A549 (cell line): ENCODE data around the gene FAM240A. TPM values are rescaled to one million over a fixed set of nuclear protein-coding genes. Genes with fewer than 3 reads are reported as not detected.

Source experiments
- ATAC-seq, 2 experiments: fragments of 200-7000 bp in 1 of 2; fragments of >200 bp in 1 of 2; cut with Nextera tagmentation in 1 of 2; cut with Tn5 transposase in 1 of 2; 3 replicates each; pipeline versions ENCODE4 v1.8.0 to v1.9.1; 2018 to 2020; ENCODE audit warnings: mild to moderate bottlenecking in 1 of 2, moderate library complexity in 1 of 2
- CTCF ChIA-PET: fragments of 300-600 bp; sonication (Branson Sonifier 250); formaldehyde crosslinking; extraction: SDS; loops from one replicate; lab custom pipeline; 2021; ENCODE audit warnings: antibody characterized with exemption, inconsistent platforms; lab: Yijun Ruan, JAX
- POLR2A ChIA-PET: fragments of 350-600 bp; formaldehyde crosslinking; extraction: SDS; loops from one replicate; lab custom pipeline; 2021; ENCODE audit warnings: antibody characterized with exemption, inconsistent platforms; lab: Yijun Ruan, JAX
- DNase-seq, 2 experiments: peaks; one replicate each; pipeline versions ENCODE4 v3.0.0 to v3.0.0-alpha.2; 2011 to 2016; ENCODE audit warnings: low read depth in 1 of 2, low spot score in 1 of 2
- FAIRE-seq: peaks from 2 replicates; lab custom pipeline; 2011; peaks lifted over from hg19 to GRCh38; lab: Jason Lieb, UNC
- H3K27ac ChIP-seq, 2 experiments: fragments of >200 bp; sonication (Bioruptor Twin); formaldehyde crosslinking; 3 replicates each; pipeline ENCODE4 v1.5.1; 2016 to 2017
- H3K4me1 ChIP-seq: fragments of >200 bp; sonication (Bioruptor Twin); formaldehyde crosslinking; 3 replicates; pipeline ENCODE4 v1.6.1; 2016
- H3K4me2 ChIP-seq: fragments of >200 bp; sonication (Bioruptor Twin); formaldehyde crosslinking; 3 replicates; pipeline ENCODE4 v1.6.1; 2016
- H3K4me3 ChIP-seq: fragments of >200 bp; sonication (Bioruptor Twin); formaldehyde crosslinking; 3 replicates; pipeline ENCODE4 v1.5.1; 2016
- H3K9me3 ChIP-seq: fragments of >200 bp; sonication (Bioruptor Twin); formaldehyde crosslinking; 3 replicates; pipeline ENCODE4 v1.6.1; 2016
- BHLHE40 ChIP-seq: IDR thresholded peaks from 2 replicates; pipeline ENCODE4 v1.6.1; 2012; ENCODE audit warnings: low read depth, low read length, inconsistent platforms
- CEBPB ChIP-seq, 2 experiments: fragments of >200 bp in 1 of 2; sonication (Bioruptor Twin) in 1 of 2; formaldehyde crosslinking in 1 of 2; IDR thresholded peaks; 2 replicates each; pipeline ENCODE4 v1.6.1; 2012 to 2016
- EHF ChIP-seq: fragments of 250-450 bp; sonication (Bioruptor Pico); IDR thresholded peaks from 2 replicates; pipeline ENCODE4 v1.5.0; 2020; ENCODE audit warnings: mild to moderate bottlenecking
- EHMT2 ChIP-seq: fragments of 200-600 bp; sonication (generic); IDR thresholded peaks from 2 replicates; pipeline ENCODE4 v1.6.1; 2016; ENCODE audit warnings: antibody characterized with exemption, low read depth, mild to moderate bottlenecking, moderate library complexity
- HEYL ChIP-seq: fragments of 250-450 bp; sonication (Bioruptor Pico); IDR thresholded peaks from 2 replicates; pipeline ENCODE4 v1.8.0; 2021; ENCODE audit warnings: mild to moderate bottlenecking, moderate library complexity
- JUNB ChIP-seq: fragments of >200 bp; sonication (Bioruptor Twin); formaldehyde crosslinking; IDR thresholded peaks from 2 replicates; pipeline ENCODE4 v1.6.1; 2016
- KDM1A ChIP-seq: fragments of 200-600 bp; sonication (generic); IDR thresholded peaks from 2 replicates; pipeline ENCODE4 v1.6.1; 2016; ENCODE audit warnings: low read depth, mild to moderate bottlenecking
- KDM5A ChIP-seq: fragments of 200-600 bp; sonication (generic); IDR thresholded peaks from 2 replicates; pipeline ENCODE4 v1.6.1; 2016; ENCODE audit warnings: antibody characterized with exemption, mild to moderate bottlenecking
- POLR2A ChIP-seq: IDR thresholded peaks from 2 replicates; pipeline ENCODE4 v1.6.1; 2012; ENCODE audit warnings: mild to moderate bottlenecking, low read length
- RAD21 ChIP-seq, 2 experiments: fragments of >200 bp in 1 of 2; sonication (Bioruptor Twin) in 1 of 2; formaldehyde crosslinking in 1 of 2; IDR thresholded peaks in 1 of 2; conservative IDR thresholded peaks in 1 of 2; 2 replicates in 1 of 2; 3 replicates in 1 of 2; pipeline ENCODE4 v1.6.1; 2012 to 2018; ENCODE audit warnings: inconsistent platforms in 1 of 2
- RARB ChIP-seq: fragments of 250-450 bp; sonication (Bioruptor Pico); IDR thresholded peaks from 2 replicates; pipeline ENCODE4 v1.8.0; 2021; ENCODE audit warnings: mild to moderate bottlenecking, moderate library complexity
- RCOR1 ChIP-seq: fragments of 150-350 bp; IDR thresholded peaks from 2 replicates; pipeline ENCODE4 v1.6.1; 2014; ENCODE audit warnings: antibody characterized with exemption, low read length, low read depth
- RFX5 ChIP-seq: fragments of 450-650 bp; IDR thresholded peaks from 2 replicates; pipeline ENCODE4 v1.7.1; 2014; ENCODE audit warnings: antibody characterized with exemption, mild to moderate bottlenecking, moderate library complexity
- SREBF2 ChIP-seq: fragments of 450-650 bp; IDR thresholded peaks from 2 replicates; pipeline ENCODE4 v1.6.1; 2014; ENCODE audit warnings: mild to moderate bottlenecking, moderate library complexity
- TFCP2L1 ChIP-seq: fragments of 250-450 bp; sonication (Bioruptor Pico); IDR thresholded peaks from 2 replicates; pipeline ENCODE4 v1.5.0; 2021; ENCODE audit warnings: mild to moderate bottlenecking
- ZC3H11A ChIP-seq: fragments of 450-650 bp; IDR thresholded peaks from 2 replicates; pipeline ENCODE4 v1.6.1; 2014; ENCODE audit warnings: antibody characterized with exemption, mild to moderate bottlenecking
- WGBS: methylation state at CpG from one replicate; pipeline ENCODE4 v1.1.6; 2017; ENCODE audit errors: missing lambda C conversion rate; 5-methylcytosine and 5-hydroxymethylcytosine counted together
- polyA plus RNA-seq, 4 experiments: library from polyadenylated mRNA; depleted of rRNA in 3 of 4; stranded (reverse); fragments of >200 nt; fragmentation: RNase III in 1 of 4; extraction: RNeasy Plus Mini Kit Qiagen cat#74134 plus additional on column Dnase treatment in 1 of 4; gene quantifications; 2 replicates in 3 of 4; 3 replicates in 1 of 4; pipeline ENCODE4 v1.2.3, GENCODE V29; 2011 to 2017
- TF ChIP-seq, protein P1 (sequence below): fragments of >200 bp; sonication (Bioruptor Twin); formaldehyde crosslinking; IDR thresholded peaks from 3 replicates; pipeline ENCODE4 v1.6.1; 2016
- TF ChIP-seq, protein P2 (sequence below): fragments of 150-350 bp; IDR thresholded peaks from 2 replicates; pipeline ENCODE4 v1.6.1; 2014; ENCODE audit warnings: low read depth, mild to moderate bottlenecking, low read length
- TF ChIP-seq, protein P3 (sequence below): fragments of 250-450 bp; sonication (Bioruptor Pico); IDR thresholded peaks from 2 replicates; pipeline ENCODE4 v1.5.0; 2021; ENCODE audit warnings: mild to moderate bottlenecking, moderate library complexity, borderline replicate concordance
- TF ChIP-seq, protein P4 (sequence below): IDR thresholded peaks from 2 replicates; pipeline ENCODE4 v1.6.1; 2012
- TF ChIP-seq, protein P5 (sequence below): fragments of 250-450 bp; sonication (Bioruptor Pico); IDR thresholded peaks from 2 replicates; pipeline ENCODE4 v1.5.0; 2020; ENCODE audit warnings: low read depth, mild to moderate bottlenecking, moderate library complexity
- TF ChIP-seq, protein P6 (sequence below): fragments of >200 bp; sonication (Bioruptor Twin); formaldehyde crosslinking; IDR thresholded peaks from 3 replicates; pipeline ENCODE4 v1.5.1; 2016

FAM240A gene
- polyA plus RNA-seq, 2 of the 4 experiments (the other 2 are of a cell fraction): not detected

DNA sequence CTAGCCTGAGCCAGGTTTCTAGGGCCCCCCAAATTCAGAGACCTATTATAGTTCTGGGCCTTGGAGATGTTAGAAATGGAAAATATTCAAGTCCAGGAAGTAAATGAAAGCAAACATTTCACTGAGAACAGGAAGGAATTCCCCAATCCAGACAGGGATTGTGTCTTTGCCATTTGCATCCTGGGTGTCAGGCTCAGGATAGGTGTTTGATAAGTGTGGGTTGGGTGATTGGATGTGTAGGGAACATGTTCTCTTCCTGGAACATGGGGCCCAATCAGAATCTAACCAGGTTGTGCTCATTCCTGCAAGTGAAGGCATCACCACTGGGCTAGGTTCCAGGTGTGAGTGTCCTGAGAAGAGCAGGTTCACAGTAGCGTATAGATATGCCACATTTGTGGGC lies 31.6 kb upstream of the FAM240A start:
- CTCF ChIA-PET: no interaction called here
- POLR2A ChIA-PET: no interaction called here
- no peak for TF ChIP-seq EHF (CRISPR knock-in tag)
- TF ChIP-seq CEBPB (IDR thresholded peaks at IDR 0.05): no peak
- TF ChIP-seq, protein P1, sequence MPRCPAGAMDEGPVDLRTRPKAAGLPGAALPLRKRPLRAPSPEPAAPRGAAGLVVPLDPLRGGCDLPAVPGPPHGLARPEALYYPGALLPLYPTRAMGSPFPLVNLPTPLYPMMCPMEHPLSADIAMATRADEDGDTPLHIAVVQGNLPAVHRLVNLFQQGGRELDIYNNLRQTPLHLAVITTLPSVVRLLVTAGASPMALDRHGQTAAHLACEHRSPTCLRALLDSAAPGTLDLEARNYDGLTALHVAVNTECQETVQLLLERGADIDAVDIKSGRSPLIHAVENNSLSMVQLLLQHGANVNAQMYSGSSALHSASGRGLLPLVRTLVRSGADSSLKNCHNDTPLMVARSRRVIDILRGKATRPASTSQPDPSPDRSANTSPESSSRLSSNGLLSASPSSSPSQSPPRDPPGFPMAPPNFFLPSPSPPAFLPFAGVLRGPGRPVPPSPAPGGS: no peak
- TF ChIP-seq TFCP2L1 (CRISPR knock-in tag): no peak
- TF ChIP-seq HEYL: no peak
- TF ChIP-seq KDM5A: no peak
- TF ChIP-seq RAD21 (conservative IDR thresholded peaks at IDR 0.05 in 1 of 2, IDR thresholded peaks at IDR 0.05 in 1 of 2): no peak
- TF ChIP-seq ZC3H11A: no peak
- TF ChIP-seq, protein P2, sequence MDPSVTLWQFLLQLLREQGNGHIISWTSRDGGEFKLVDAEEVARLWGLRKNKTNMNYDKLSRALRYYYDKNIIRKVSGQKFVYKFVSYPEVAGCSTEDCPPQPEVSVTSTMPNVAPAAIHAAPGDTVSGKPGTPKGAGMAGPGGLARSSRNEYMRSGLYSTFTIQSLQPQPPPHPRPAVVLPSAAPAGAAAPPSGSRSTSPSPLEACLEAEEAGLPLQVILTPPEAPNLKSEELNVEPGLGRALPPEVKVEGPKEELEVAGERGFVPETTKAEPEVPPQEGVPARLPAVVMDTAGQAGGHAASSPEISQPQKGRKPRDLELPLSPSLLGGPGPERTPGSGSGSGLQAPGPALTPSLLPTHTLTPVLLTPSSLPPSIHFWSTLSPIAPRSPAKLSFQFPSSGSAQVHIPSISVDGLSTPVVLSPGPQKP: no peak
- TF ChIP-seq JUNB: no peak
- TF ChIP-seq, protein P3, sequence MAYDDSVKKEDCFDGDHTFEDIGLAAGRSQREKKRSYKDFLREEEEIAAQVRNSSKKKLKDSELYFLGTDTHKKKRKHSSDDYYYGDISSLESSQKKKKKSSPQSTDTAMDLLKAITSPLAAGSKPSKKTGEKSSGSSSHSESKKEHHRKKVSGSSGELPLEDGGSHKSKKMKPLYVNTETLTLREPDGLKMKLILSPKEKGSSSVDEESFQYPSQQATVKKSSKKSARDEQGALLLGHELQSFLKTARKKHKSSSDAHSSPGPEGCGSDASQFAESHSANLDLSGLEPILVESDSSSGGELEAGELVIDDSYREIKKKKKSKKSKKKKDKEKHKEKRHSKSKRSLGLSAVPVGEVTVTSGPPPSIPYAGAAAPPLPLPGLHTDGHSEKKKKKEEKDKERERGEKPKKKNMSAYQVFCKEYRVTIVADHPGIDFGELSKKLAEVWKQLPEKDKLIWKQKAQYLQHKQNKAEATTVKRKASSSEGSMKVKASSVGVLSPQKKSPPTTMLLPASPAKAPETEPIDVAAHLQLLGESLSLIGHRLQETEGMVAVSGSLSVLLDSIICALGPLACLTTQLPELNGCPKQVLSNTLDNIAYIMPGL: no peak
- TF ChIP-seq KDM1A: no peak
- TF ChIP-seq POLR2A: no peak
- no peak for TF ChIP-seq RCOR1
- ATAC-seq: no peak
- H3K27ac ChIP-seq: no peak overlapping the region
- no peak for FAIRE-seq
- DNase-seq: no peak
- H3K4me3 ChIP-seq: no peak overlapping the region
- WGBS: 100% methylated on average over 1 of the region's 1 CpG
- H3K9me3 ChIP-seq: no peaks in the 10 kb centered on the region
- H3K4me1 ChIP-seq: peaks cover 2% of the 10 kb centered on the region; the same call in 2 of the 3 replicates
- no peak overlapping the region for H3K4me2 ChIP-seq

DNA sequence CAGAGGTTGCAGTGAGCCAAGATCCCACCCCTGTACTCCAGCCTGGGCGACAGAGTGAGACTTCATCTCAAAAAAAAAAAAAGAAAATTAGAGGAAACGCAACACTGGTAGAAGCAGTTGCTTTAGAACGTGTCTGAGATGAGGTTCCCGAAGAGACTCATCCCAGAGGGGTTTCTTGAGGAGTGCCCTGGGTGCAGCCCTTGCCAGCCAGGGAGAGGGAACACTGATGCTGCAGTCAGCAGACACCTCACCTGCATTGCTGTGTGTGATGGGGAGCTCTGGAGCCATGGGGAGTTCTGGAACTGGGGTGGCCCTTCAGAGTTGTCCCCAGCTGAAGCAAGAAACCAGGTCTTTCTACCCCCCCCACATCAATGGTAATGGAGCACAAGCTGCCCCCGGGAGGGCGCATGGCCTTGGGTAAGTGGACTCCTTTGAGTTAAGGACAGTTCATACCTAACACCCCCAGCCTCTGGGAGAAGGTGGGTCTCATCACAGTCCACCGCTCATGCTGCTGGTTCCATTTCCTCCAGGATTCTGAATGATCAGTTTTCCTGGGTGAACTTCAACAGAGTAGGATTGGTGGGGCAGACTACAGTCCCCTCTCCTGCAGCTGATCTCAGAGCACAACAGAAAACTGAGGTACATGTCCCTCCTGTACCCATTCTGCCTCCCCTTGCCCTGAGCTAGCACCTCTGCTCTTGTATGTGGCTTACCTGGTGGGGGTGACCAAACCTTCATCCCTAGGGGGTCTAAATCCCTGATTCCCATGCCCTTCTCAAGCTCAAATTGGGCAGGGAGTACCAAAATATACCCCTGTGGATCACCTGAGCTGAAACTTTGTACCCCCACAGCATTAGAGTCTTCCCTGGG lies 27.5 kb upstream of the FAM240A start:
- Histone ChIP-seq H3K4me1 (peaks cover 13% of the 10 kb centered on the region; the same call in 2 of the 3 replicates), H3K27ac (peak overlapping the region; percentile 50 to 58; a peak in 4 of 6 replicates), H3K9me3 (no peaks in the 10 kb centered on the region), H3K4me3 (no peak overlapping the region), H3K4me2 (no peak overlapping the region)
- no peak for FAIRE-seq
- DNase-seq: no peak
- TF ChIP-seq BHLHE40 (no peak), EHMT2 (no peak), EHF (CRISPR knock-in tag) (no peak), SREBF2 (no peak), RARB (CRISPR knock-in tag) (no peak), RFX5 (no peak), KDM5A (no peak), RAD21 (conservative IDR thresholded peaks at IDR 0.05 in 1 of 2, IDR thresholded peaks at IDR 0.05 in 1 of 2) (no peak)
- TF ChIP-seq, protein P4, sequence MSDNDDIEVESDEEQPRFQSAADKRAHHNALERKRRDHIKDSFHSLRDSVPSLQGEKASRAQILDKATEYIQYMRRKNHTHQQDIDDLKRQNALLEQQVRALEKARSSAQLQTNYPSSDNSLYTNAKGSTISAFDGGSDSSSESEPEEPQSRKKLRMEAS: no peak
- TF ChIP-seq, protein P5, sequence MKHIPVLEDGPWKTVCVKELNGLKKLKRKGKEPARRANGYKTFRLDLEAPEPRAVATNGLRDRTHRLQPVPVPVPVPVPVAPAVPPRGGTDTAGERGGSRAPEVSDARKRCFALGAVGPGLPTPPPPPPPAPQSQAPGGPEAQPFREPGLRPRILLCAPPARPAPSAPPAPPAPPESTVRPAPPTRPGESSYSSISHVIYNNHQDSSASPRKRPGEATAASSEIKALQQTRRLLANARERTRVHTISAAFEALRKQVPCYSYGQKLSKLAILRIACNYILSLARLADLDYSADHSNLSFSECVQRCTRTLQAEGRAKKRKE (CRISPR knock-in tag): no peak
- TF ChIP-seq, protein P3: no peak
- TF ChIP-seq, protein P6, sequence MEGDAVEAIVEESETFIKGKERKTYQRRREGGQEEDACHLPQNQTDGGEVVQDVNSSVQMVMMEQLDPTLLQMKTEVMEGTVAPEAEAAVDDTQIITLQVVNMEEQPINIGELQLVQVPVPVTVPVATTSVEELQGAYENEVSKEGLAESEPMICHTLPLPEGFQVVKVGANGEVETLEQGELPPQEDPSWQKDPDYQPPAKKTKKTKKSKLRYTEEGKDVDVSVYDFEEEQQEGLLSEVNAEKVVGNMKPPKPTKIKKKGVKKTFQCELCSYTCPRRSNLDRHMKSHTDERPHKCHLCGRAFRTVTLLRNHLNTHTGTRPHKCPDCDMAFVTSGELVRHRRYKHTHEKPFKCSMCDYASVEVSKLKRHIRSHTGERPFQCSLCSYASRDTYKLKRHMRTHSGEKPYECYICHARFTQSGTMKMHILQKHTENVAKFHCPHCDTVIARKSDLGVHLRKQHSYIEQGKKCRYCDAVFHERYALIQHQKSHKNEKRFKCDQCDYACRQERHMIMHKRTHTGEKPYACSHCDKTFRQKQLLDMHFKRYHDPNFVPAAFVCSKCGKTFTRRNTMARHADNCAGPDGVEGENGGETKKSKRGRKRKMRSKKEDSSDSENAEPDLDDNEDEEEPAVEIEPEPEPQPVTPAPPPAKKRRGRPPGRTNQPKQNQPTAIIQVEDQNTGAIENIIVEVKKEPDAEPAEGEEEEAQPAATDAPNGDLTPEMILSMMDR: no peak
- ChIA-PET POLR2A (no interaction called here), CTCF (no interaction called here)
- no peak for ATAC-seq
- WGBS: 72% methylated on average over 7 of the region's 7 CpGs
